Esophagus squamous epithelium (tissue), 5 donors: ENCODE data around the gene CELF2. TPM values are rescaled to one million over a fixed set of nuclear protein-coding genes. Genes with fewer than 3 reads are reported as not detected.

ENCODE experiments used
- DNase-seq: peaks from one replicate; lab custom pipeline; 2025; lab: John Stamatoyannopoulos, UW
- H3K27ac ChIP-seq, 4 donors: fragments of 200-600 bp; sonication (generic); one replicate each; pipeline ENCODE4 v1.5.1; 2016 to 2019; ENCODE audit warnings: mild to moderate bottlenecking in 1 of 4
- H3K27me3 ChIP-seq, 4 donors: fragments of 200-600 bp; sonication (generic); 1 replicate in 3 of 4; 2 replicates in 1 of 4; pipeline versions ENCODE4 v1.5.1 to v1.6.0; 2017 to 2021; ENCODE audit warnings: antibody characterized with exemption in 1 of 4
- H3K36me3 ChIP-seq, 3 donors: fragments of 200-600 bp; sonication (generic); one replicate each; pipeline ENCODE4 v1.5.1; 2016 to 2019
- H3K4me1 ChIP-seq, 3 donors: fragments of 200-600 bp; sonication (generic); one replicate each; pipeline ENCODE4 v1.5.1; 2017 to 2019
- H3K4me3 ChIP-seq, 4 donors: fragments of 200-600 bp; sonication (generic); 1 replicate in 3 of 4; 2 replicates in 1 of 4; pipeline ENCODE4 v1.5.1; 2016 to 2019; ENCODE audit warnings: mild to moderate bottlenecking in 2 of 4, moderate library complexity in 1 of 4
- H3K9me3 ChIP-seq, 3 donors: fragments of 200-600 bp; sonication (generic); one replicate each; pipeline ENCODE4 v1.5.1; 2016 to 2019
- CTCF ChIP-seq, 6 experiments: fragments of 450-650 bp in 4 of 6; fragments of 200-600 bp in 2 of 6; sonication (generic) in 2 of 6; IDR thresholded peaks; one replicate each; pipeline ENCODE4 v1.5.1; 2016 to 2019; ENCODE audit warnings: antibody characterized with exemption in 6 of 6, mild to moderate bottlenecking in 4 of 6, moderate library complexity in 4 of 6
- POLR2A ChIP-seq, 4 donors: fragments of 450-650 bp; IDR thresholded peaks; one replicate each; pipeline ENCODE4 v1.6.1; 2017; ENCODE audit warnings: antibody characterized with exemption in 4 of 4, mild to moderate bottlenecking in 4 of 4, moderate library complexity in 3 of 4
- WGBS, 2 donors: methylation state at CpG; one replicate each; pipeline ENCODE4 v1.1.5; 2018; 5-methylcytosine and 5-hydroxymethylcytosine counted together
- intact Hi-C: fragments of 100-400 bp; cut with DNase I; formaldehyde crosslinking; loops from one replicate; pipeline ENCODE4 v1.15.0; 2022
- total RNA-seq, 4 donors: library from RNA; depleted of rRNA; stranded (reverse); fragments of >200 nt; gene quantifications; one replicate each; pipeline ENCODE4 v1.1.0, GENCODE V29; 2016
- donor health status: DM: yes; HTN: yes; CAD: no.

CELF2 gene
- total RNA-seq, 4 donors from 2014 or later: 4.2 to 62.4 (median 13.5) TPM

- Histone ChIP-seq H3K27me3 (no peaks in the 10 kb centered on the region), H3K27ac (no peak overlapping the region), H3K36me3 (no peaks in the 10 kb centered on the region), H3K9me3 (no peaks in the 10 kb centered on the region), H3K4me3 (no peak overlapping the region), H3K4me1 (no peaks in the 10 kb centered on the region)
- intact Hi-C loops: no loop called here
- no peak for TF ChIP-seq CTCF (IDR thresholded peaks at IDR 0.05)
- TF ChIP-seq POLR2A (IDR thresholded peaks at IDR 0.05): no peak
- WGBS, 2 donors: 91 to 94% methylated on average over 3 to 9 of the region's 9 CpGs
- no peak for DNase-seq
Measured at GRCh38 chr10:11367505-11367904, 349.8 kb downstream of the CELF2 start.

DNA sequence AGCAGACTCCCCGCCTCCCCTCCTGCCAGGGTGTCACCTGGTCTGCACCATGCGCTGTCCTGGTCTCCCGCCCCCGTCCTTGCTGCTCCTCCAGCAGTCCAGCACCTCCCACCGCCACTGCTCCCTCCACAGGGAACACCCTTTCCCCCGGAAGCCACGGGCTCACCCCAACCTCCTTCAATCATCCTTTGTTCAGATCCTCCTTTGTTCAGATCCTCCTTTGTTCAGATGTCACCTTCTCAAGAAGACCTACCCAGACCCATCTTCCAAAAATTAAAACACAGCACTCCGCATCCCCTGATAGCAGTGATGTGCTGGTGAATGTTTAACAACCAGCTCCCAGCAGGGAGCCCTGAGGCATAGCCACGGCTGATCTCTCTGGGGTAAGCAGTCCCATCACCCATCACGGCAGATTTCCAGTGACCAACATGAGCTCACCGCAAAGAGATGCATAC, 356.1 kb downstream of the CELF2 start:
- intact Hi-C loops: no loop called here
- TF ChIP-seq POLR2A (IDR thresholded peaks at IDR 0.05) (no peak), CTCF (IDR thresholded peaks at IDR 0.05) (no peak)
- WGBS, 2 donors: 66 to 73% methylated on average over 11 of the region's 11 CpGs
- Histone ChIP-seq H3K9me3 (no peaks in the 10 kb centered on the region), H3K27me3 (no peaks in the 10 kb centered on the region), H3K4me3 (no peak overlapping the region), H3K4me1 (no peaks in the 10 kb centered on the region), H3K27ac (no peak overlapping the region), H3K36me3 (no peaks in the 10 kb centered on the region)
- no peak for DNase-seq

GRCh38 chr10:11377267-11377666, 359.6 kb downstream of the CELF2 start:
- no peaks in the 10 kb centered on the region for H3K9me3 ChIP-seq
- no peaks in the 10 kb centered on the region for H3K4me1 ChIP-seq
- WGBS, 2 donors: 62 to 80% methylated on average over 3 of the region's 3 CpGs
- intact Hi-C loops: no loop called here
- TF ChIP-seq POLR2A (IDR thresholded peaks at IDR 0.05): no peak
- TF ChIP-seq CTCF (IDR thresholded peaks at IDR 0.05): no peak
- no peaks in the 10 kb centered on the region for H3K36me3 ChIP-seq
- no peak overlapping the region for H3K4me3 ChIP-seq
- no peak for DNase-seq
- no peak overlapping the region for H3K27ac ChIP-seq
- H3K27me3 ChIP-seq: no peaks in the 10 kb centered on the region

GRCh38 chr10:11378835-11379234, 361.2 kb downstream of the CELF2 start:
- intact Hi-C loops: no loop called here
- 62% methylated on average over 6 of the region's 6 CpGs; no CpG with 5 or more reads in 1 of the 2 donors for WGBS, 2 donors
- no peaks in the 10 kb centered on the region for H3K4me1 ChIP-seq
- H3K4me3 ChIP-seq: no peak overlapping the region
- TF ChIP-seq POLR2A (IDR thresholded peaks at IDR 0.05): no peak
- TF ChIP-seq CTCF (IDR thresholded peaks at IDR 0.05): no peak
- no peaks in the 10 kb centered on the region for H3K36me3 ChIP-seq
- H3K27me3 ChIP-seq: no peaks in the 10 kb centered on the region
- H3K9me3 ChIP-seq: no peaks in the 10 kb centered on the region
- no peak for DNase-seq
- H3K27ac ChIP-seq: no peak overlapping the region

DNA sequence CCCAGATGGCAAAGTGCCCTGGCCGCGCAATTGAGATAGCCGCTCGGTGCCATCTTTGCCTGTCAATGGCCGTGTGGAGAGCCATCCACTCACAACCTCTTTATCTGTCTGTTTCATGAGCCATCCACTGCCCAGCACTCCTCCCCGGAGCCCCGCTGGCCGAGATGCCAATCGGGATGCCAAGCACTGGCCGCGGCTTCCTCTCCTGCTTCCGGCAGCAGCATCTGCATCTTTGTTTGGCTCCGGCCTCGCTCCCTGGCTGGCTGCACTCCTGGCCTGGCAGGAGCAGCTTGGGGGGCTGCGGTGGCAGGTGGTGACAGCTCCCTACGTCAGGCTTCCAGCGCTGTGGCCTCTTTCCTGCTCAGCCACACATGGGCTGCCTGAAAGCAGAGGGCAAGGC, 362.1 kb downstream of the CELF2 start:
- Histone ChIP-seq H3K27me3 (no peaks in the 10 kb centered on the region), H3K27ac (no peak overlapping the region), H3K4me1 (no peaks in the 10 kb centered on the region), H3K36me3 (no peaks in the 10 kb centered on the region), H3K9me3 (no peaks in the 10 kb centered on the region), H3K4me3 (no peak overlapping the region)
- DNase-seq: no peak
- 83 to 90% methylated on average over 12 to 15 of the region's 17 CpGs for WGBS, 2 donors
- intact Hi-C loops: no loop called here
- no peak for TF ChIP-seq POLR2A (IDR thresholded peaks at IDR 0.05)
- no peak for TF ChIP-seq CTCF (IDR thresholded peaks at IDR 0.05)
